Suprapubic skin (tissue), 3 donors: ENCODE measurements around the gene NOSTRIN.

Source experiments
- POLR2AphosphoS5 ChIP-seq, 3 donors: sonication (generic); formaldehyde crosslinking; IDR thresholded peaks; one replicate each; pipeline ENCODE4 v1.6.1; 2017; ENCODE audit warnings: antibody characterized with exemption in 3 of 3
- TF ChIP-seq, protein P1 (sequence below), 2 donors: fragments of 200-600 bp in 1 of 2; fragments of 450-650 bp in 1 of 2; sonication (generic) in 1 of 2; IDR thresholded peaks; one replicate each; pipeline ENCODE4 v1.5.1; 2016 to 2019; ENCODE audit warnings: antibody characterized with exemption in 2 of 2, mild to moderate bottlenecking in 1 of 2, moderate library complexity in 1 of 2

GRCh38 chr2:168802859-168803725 lies 655 bp downstream of the NOSTRIN start:
- TF ChIP-seq, protein P1, sequence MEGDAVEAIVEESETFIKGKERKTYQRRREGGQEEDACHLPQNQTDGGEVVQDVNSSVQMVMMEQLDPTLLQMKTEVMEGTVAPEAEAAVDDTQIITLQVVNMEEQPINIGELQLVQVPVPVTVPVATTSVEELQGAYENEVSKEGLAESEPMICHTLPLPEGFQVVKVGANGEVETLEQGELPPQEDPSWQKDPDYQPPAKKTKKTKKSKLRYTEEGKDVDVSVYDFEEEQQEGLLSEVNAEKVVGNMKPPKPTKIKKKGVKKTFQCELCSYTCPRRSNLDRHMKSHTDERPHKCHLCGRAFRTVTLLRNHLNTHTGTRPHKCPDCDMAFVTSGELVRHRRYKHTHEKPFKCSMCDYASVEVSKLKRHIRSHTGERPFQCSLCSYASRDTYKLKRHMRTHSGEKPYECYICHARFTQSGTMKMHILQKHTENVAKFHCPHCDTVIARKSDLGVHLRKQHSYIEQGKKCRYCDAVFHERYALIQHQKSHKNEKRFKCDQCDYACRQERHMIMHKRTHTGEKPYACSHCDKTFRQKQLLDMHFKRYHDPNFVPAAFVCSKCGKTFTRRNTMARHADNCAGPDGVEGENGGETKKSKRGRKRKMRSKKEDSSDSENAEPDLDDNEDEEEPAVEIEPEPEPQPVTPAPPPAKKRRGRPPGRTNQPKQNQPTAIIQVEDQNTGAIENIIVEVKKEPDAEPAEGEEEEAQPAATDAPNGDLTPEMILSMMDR (IDR thresholded peaks at IDR 0.05), result no peak
- TF ChIP-seq POLR2AphosphoS5 (IDR thresholded peaks at IDR 0.05), result no peak
